Activated naive CD4-positive, alpha-beta T cell treated with anti-CD3 and anti-CD28 coated beads, Interleukin-2, amount 50 U/mL, for 24 hours (primary cell): ENCODE data around the gene SIAH3.

Source experiments
- H3K27ac Mint-ChIP-seq: one replicate; pipeline ENCODE4 v1.8.0; 2021; ENCODE audit warnings: mild to moderate bottlenecking, mixed read lengths
- H3K27me3 Mint-ChIP-seq: one replicate; pipeline ENCODE4 v1.8.0; 2021; ENCODE audit warnings: mixed read lengths
- H3K36me3 Mint-ChIP-seq: one replicate; pipeline ENCODE4 v1.8.0; 2021; ENCODE audit warnings: mixed read lengths
- H3K4me1 Mint-ChIP-seq: one replicate; pipeline ENCODE4 v1.8.0; 2021; ENCODE audit warnings: mixed read lengths
- H3K4me3 Mint-ChIP-seq: one replicate; pipeline ENCODE4 v1.8.0; 2021; ENCODE audit warnings: mild to moderate bottlenecking, mixed read lengths
- H3K9me3 Mint-ChIP-seq: one replicate; pipeline ENCODE4 v1.8.0; 2021; ENCODE audit warnings: mixed read lengths

The SIAH3 gene

GRCh38 chr13:45838171-45838745 lies 13.3 kb downstream of the SIAH3 start:
- Mint-ChIP-seq H3K4me3 (no peak overlapping the region), H3K27me3 (no peaks in the 10 kb centered on the region), H3K4me1 (no peaks in the 10 kb centered on the region), H3K27ac (no peak overlapping the region), H3K9me3 (no peaks in the 10 kb centered on the region), H3K36me3 (no peaks in the 10 kb centered on the region)

DNA sequence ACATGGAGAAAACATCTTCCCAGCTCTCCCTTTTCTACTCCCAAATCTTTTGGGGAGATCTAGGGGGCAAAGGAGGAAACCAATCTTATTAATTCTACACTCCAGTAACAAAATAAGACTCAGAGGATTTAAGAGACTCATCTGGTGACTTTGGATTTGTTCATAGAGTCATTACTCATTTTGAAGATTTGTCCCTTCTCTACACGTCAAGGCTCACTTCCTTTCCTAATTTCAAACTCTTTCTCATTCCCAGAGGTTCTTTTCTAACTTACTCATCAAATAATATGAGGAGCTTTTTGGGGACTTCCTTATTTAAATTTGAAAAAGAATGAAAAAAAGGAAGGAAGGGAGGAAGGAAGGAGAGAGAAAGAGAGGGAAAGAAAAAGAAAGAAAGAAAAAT lies 14.4 kb downstream of the SIAH3 start:
- H3K36me3 Mint-ChIP-seq: no peaks in the 10 kb centered on the region
- no peaks in the 10 kb centered on the region for H3K4me1 Mint-ChIP-seq
- H3K9me3 Mint-ChIP-seq: no peaks in the 10 kb centered on the region
- H3K4me3 Mint-ChIP-seq: no peak overlapping the region
- H3K27me3 Mint-ChIP-seq: no peaks in the 10 kb centered on the region
- H3K27ac Mint-ChIP-seq: no peak overlapping the region

DNA sequence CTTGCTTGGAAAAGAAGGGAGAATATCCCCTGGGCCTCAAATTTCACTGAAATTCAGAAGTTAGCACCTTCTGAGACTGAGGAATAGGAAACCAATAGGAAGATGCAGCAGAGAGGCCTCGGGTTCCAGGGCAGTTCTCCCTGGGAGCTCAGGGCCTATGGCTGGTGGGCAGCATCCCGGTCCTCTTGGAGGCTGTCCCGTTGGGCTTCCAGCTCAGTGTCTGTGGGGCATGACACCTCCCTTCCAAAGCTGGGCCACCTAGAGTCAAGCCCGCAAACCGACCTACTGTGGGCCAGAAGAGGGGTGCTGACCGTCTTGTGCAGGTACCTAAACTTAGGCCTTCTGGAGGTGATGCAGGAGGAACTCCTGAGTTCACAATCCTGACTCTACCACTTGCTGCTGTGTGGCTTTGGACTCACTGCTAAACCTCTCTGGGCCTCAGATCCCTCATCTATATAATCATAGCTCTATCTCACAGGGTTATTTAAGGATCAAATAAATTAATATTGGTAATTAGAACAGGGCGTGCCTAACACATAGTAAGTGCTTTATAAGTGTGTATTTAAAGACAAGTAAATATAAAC lies 17.1 kb downstream of the SIAH3 start:
- Mint-ChIP-seq H3K36me3 (peaks cover 1% of the 10 kb centered on the region), H3K27ac (no peak overlapping the region), H3K9me3 (no peaks in the 10 kb centered on the region), H3K27me3 (no peaks in the 10 kb centered on the region), H3K4me3 (no peak overlapping the region), H3K4me1 (no peaks in the 10 kb centered on the region)

DNA sequence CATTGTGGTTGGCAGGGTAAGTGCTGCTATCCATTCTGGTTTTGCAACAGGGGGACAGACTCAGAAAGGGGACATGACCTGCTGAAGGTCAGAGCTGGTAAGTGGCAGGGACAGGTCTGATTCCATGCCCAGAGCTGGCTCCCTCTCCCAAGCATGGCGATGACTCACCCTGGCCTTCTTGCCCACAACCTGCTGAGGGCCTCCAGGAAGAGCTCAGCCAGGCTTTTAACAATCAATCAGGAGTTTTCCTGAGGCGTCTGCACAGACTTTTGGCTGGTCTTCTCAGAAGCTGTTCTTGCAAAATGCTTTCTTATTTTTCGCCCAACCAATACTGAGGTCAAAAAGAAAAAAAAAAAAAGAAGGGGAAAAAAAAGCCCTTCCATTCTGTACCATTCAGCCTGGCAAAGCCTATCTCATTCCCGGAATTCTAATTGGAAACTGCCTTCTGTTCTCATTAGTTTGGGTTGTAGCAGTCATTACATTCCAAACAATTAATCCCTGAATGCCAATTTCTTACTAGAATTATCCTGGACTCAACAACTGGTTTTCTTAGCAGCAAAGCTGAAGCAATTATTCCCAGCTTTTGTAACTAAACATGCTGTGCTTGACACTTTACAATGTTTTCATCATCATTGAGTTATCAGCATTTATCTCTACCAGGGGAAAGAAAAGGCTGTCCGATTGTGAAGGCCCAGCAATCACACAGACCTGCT lies 17.7 kb downstream of the SIAH3 start:
- Mint-ChIP-seq H3K36me3 (peaks cover 1% of the 10 kb centered on the region), H3K4me1 (no peaks in the 10 kb centered on the region), H3K27ac (no peak overlapping the region), H3K9me3 (no peaks in the 10 kb centered on the region), H3K4me3 (no peak overlapping the region), H3K27me3 (no peaks in the 10 kb centered on the region)

DNA sequence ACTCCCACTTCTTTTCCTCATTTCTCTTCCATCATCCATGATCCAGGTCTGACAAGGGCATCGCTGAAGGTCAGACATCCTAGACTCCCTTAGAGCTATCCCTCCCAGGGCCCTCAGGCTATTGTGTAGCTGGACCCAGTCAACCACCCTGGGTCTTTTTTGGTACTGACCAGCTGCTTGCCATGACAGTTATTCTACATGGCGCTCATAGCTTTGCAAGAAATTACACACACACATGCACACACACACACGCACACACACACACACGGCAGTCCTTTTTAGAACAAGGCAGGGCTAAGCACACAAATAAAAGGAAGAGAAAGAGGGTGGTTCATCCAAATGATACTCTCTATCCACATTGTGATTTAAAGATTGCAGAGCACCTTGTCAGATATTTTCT lies 18.3 kb downstream of the SIAH3 start:
- H3K4me1 Mint-ChIP-seq: no peaks in the 10 kb centered on the region
- H3K27ac Mint-ChIP-seq: no peak overlapping the region
- peaks cover 1% of the 10 kb centered on the region for H3K36me3 Mint-ChIP-seq
- H3K4me3 Mint-ChIP-seq: no peak overlapping the region
- no peaks in the 10 kb centered on the region for H3K27me3 Mint-ChIP-seq
- no peaks in the 10 kb centered on the region for H3K9me3 Mint-ChIP-seq

GRCh38 chr13:45831851-45832250 lies 19.7 kb downstream of the SIAH3 start:
- H3K27ac Mint-ChIP-seq: no peak overlapping the region
- no peaks in the 10 kb centered on the region for H3K27me3 Mint-ChIP-seq
- H3K9me3 Mint-ChIP-seq: no peaks in the 10 kb centered on the region
- H3K4me3 Mint-ChIP-seq: no peak overlapping the region
- H3K36me3 Mint-ChIP-seq: peaks cover 1% of the 10 kb centered on the region
- peaks cover 3% of the 10 kb centered on the region for H3K4me1 Mint-ChIP-seq

GRCh38 chr13:45830121-45830520 lies 21.4 kb downstream of the SIAH3 start:
- Mint-ChIP-seq H3K9me3 (no peaks in the 10 kb centered on the region), H3K4me3 (no peak overlapping the region), H3K27ac (no peak overlapping the region), H3K36me3 (peaks cover 1% of the 10 kb centered on the region), H3K27me3 (no peaks in the 10 kb centered on the region), H3K4me1 (peaks cover 3% of the 10 kb centered on the region)

GRCh38 chr13:45828256-45828968 lies 23.1 kb downstream of the SIAH3 start:
- Mint-ChIP-seq H3K36me3 (peaks cover 1% of the 10 kb centered on the region), H3K27ac (no peak overlapping the region), H3K9me3 (no peaks in the 10 kb centered on the region), H3K27me3 (no peaks in the 10 kb centered on the region), H3K4me1 (peaks cover 3% of the 10 kb centered on the region), H3K4me3 (no peak overlapping the region)

DNA sequence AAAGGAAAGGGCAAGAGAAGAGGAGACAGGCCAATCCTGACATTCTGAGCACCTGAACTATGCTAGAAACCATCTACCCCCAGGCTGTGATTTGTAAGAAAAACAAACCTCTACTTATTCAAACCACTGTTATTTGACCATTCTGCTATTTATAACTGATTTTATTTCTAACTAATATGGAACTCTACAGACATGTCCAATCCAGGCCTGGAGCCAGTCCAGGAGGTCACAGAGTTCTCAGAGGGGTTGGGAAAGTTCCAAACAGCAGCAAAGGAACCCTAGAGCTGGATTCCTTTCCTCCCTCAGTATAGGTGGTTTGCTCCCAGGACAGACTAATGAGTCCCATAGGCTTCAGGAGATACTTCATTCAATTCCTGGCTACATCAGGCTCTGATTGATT lies 24.2 kb downstream of the SIAH3 start:
- no peak overlapping the region for H3K27ac Mint-ChIP-seq
- H3K4me1 Mint-ChIP-seq: peaks cover 3% of the 10 kb centered on the region
- no peaks in the 10 kb centered on the region for H3K9me3 Mint-ChIP-seq
- H3K27me3 Mint-ChIP-seq: no peaks in the 10 kb centered on the region
- H3K36me3 Mint-ChIP-seq: peaks cover 1% of the 10 kb centered on the region
- H3K4me3 Mint-ChIP-seq: no peak overlapping the region

GRCh38 chr13:45826731-45827130 lies 24.8 kb downstream of the SIAH3 start:
- H3K4me1 Mint-ChIP-seq: peaks cover 3% of the 10 kb centered on the region
- H3K27ac Mint-ChIP-seq: no peak overlapping the region
- no peak overlapping the region for H3K4me3 Mint-ChIP-seq
- H3K9me3 Mint-ChIP-seq: no peaks in the 10 kb centered on the region
- peaks cover under 1% of the 10 kb centered on the region for H3K36me3 Mint-ChIP-seq
- H3K27me3 Mint-ChIP-seq: no peaks in the 10 kb centered on the region

DNA sequence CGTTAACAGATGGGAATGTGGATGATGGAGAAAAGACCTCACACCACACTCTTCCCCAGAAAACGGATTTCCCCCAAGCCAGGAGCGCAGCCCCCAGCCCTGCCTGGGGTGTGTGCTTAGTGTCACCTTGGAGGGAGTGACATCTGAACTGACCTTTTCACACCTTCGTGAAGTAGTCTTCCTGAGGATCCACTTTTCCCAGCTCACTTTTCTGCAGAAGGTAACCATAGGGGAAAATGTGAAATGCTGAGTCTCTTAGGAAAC lies 26.2 kb downstream of the SIAH3 start:
- Mint-ChIP-seq H3K36me3 (no peaks in the 10 kb centered on the region), H3K27me3 (no peaks in the 10 kb centered on the region)

DNA sequence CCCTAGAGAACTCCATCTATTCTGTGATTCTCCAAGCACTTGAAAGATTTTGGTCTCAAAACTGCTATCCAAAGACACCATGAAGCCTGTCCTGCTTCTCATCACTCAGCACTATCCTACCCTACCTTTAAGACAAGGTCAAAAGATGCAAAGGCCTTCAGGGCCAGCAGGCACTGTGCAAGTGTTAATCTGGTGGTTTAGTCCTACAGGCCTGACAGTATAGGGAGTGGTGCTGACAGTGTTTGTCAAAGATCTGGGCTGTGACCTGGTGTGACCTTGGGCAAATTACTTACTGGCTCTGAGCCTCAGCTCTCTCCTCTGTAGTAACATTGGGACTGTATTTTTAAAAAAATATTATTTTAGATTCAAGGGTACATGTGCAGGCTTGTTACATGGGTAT lies 28.0 kb downstream of the SIAH3 start:
- Mint-ChIP-seq H3K27ac (no peak overlapping the region), H3K27me3 (no peaks in the 10 kb centered on the region)

More for the DNA sequence above, 26.2 kb downstream of the SIAH3 start:
- Mint-ChIP-seq H3K4me1 (peaks cover 3% of the 10 kb centered on the region), H3K4me3 (no peak overlapping the region), H3K9me3 (no peaks in the 10 kb centered on the region), H3K27ac (no peak overlapping the region)

GRCh38 chr13:45821811-45822210 lies 29.7 kb downstream of the SIAH3 start:
- no peaks in the 10 kb centered on the region for H3K4me1 Mint-ChIP-seq
- no peak overlapping the region for H3K4me3 Mint-ChIP-seq
- no peak overlapping the region for H3K27ac Mint-ChIP-seq
- H3K27me3 Mint-ChIP-seq: no peaks in the 10 kb centered on the region
- H3K9me3 Mint-ChIP-seq: no peaks in the 10 kb centered on the region
- peaks cover 5% of the 10 kb centered on the region for H3K36me3 Mint-ChIP-seq

More for the DNA sequence above, 28.0 kb downstream of the SIAH3 start:
- Mint-ChIP-seq H3K36me3 (peaks cover 3% of the 10 kb centered on the region), H3K4me1 (peaks cover 3% of the 10 kb centered on the region), H3K4me3 (no peak overlapping the region), H3K9me3 (no peaks in the 10 kb centered on the region)

- no peaks in the 10 kb centered on the region for H3K4me1 Mint-ChIP-seq
- no peaks in the 10 kb centered on the region for H3K9me3 Mint-ChIP-seq
- no peak overlapping the region for H3K27ac Mint-ChIP-seq
- no peaks in the 10 kb centered on the region for H3K27me3 Mint-ChIP-seq
- H3K36me3 Mint-ChIP-seq: peaks cover 5% of the 10 kb centered on the region
- no peak overlapping the region for H3K4me3 Mint-ChIP-seq
Measured at GRCh38 chr13:45820106-45820838, 31.3 kb downstream of the SIAH3 start.

- Mint-ChIP-seq H3K27me3 (no peaks in the 10 kb centered on the region), H3K4me3 (no peak overlapping the region), H3K36me3 (peaks cover 5% of the 10 kb centered on the region), H3K4me1 (no peaks in the 10 kb centered on the region), H3K9me3 (no peaks in the 10 kb centered on the region), H3K27ac (no peak overlapping the region)
Measured at GRCh38 chr13:45817833-45818232, 33.7 kb downstream of the SIAH3 start.

GRCh38 chr13:45816427-45816826 lies 35.1 kb downstream of the SIAH3 start:
- Mint-ChIP-seq H3K27ac (no peak overlapping the region), H3K36me3 (peaks cover 5% of the 10 kb centered on the region), H3K4me1 (no peaks in the 10 kb centered on the region), H3K9me3 (no peaks in the 10 kb centered on the region), H3K27me3 (no peaks in the 10 kb centered on the region), H3K4me3 (no peak overlapping the region)
